IPS DF 4.7 (cell line): ENCODE data around the gene PBXIP1.

Experiments used
- DNase-seq: peaks from one replicate; pipeline ENCODE4 v3.0.0-alpha.2; 2013; ENCODE audit warnings: low spot score; ENCODE audit errors: extremely low read depth

PBXIP1 gene

GRCh38 chr1:154896771-154897286 lies 59.1 kb downstream of the PBXIP1 start:
- no peak for DNase-seq

DNA sequence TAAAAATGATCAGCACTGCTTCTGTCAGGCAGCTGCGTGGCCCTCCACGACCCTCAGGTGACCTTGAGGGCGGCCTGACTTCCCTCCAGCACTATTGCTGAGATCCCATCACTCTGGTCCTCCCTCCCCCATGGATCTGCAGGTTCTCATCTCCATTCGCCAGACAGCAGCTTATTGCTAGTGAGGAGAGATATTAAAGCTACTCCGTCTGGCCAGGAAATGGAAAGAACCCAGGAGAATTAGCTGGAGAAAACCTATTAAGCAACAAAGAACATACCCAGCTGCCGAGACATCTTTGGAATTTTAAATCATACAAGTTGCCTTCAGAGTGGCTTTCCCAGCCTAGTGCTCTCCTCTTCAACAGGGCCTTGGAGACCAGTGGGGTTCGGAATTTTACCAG lies 60.1 kb downstream of the PBXIP1 start:
- no peak for DNase-seq
